Nephron (organoid): ENCODE measurements around the gene NOX5.
A peak's percentile ranks its signal among the peaks of the same experiment; 100 is the strongest.

Source experiments
- H3K27ac Mint-ChIP-seq, 3 experiments: 2 replicates each; pipeline ENCODE4 v1.8.0; 2020; ENCODE audit warnings: mixed read lengths in 3 of 3, mild to moderate bottlenecking in 2 of 3, moderate library complexity in 1 of 3
- H3K27me3 Mint-ChIP-seq: 2 replicates; pipeline ENCODE4 v1.8.0; 2021; ENCODE audit warnings: low read depth, mild to moderate bottlenecking, moderate library complexity, mixed read lengths
- H3K36me3 Mint-ChIP-seq: 2 replicates; pipeline ENCODE4 v1.8.0; 2020; ENCODE audit warnings: low read depth, mixed read lengths
- H3K4me1 Mint-ChIP-seq: 2 replicates; pipeline ENCODE4 v1.8.0; 2020; ENCODE audit warnings: mixed read lengths
- H3K4me3 Mint-ChIP-seq, 3 experiments: 2 replicates each; pipeline ENCODE4 v1.8.0; 2020; ENCODE audit warnings: mild to moderate bottlenecking in 3 of 3, mixed read lengths in 3 of 3, moderate library complexity in 2 of 3
- H3K9me3 Mint-ChIP-seq: 2 replicates; pipeline ENCODE4 v1.8.0; 2020; ENCODE audit warnings: mixed read lengths
- TF ChIP-seq, protein P1 (sequence below), 3 experiments: fragments of 200-600 bp; sonication (generic); IDR thresholded peaks; one replicate each; pipeline ENCODE4 v1.5.0; 2021; ENCODE audit warnings: antibody characterized with exemption in 3 of 3; ENCODE audit not compliant: unreplicated experiment in 3 of 3

NOX5 gene

GRCh38 chr15:69035205-69035917, 20.9 kb downstream of the NOX5 start:
- Mint-ChIP-seq H3K4me1 (no peaks in the 10 kb centered on the region), H3K27ac (no peak overlapping the region), H3K27me3 (peaks cover 18% of the 10 kb centered on the region), H3K36me3 (no peaks in the 10 kb centered on the region), H3K9me3 (no peaks in the 10 kb centered on the region), H3K4me3 (no peak overlapping the region)
- TF ChIP-seq, protein P1, sequence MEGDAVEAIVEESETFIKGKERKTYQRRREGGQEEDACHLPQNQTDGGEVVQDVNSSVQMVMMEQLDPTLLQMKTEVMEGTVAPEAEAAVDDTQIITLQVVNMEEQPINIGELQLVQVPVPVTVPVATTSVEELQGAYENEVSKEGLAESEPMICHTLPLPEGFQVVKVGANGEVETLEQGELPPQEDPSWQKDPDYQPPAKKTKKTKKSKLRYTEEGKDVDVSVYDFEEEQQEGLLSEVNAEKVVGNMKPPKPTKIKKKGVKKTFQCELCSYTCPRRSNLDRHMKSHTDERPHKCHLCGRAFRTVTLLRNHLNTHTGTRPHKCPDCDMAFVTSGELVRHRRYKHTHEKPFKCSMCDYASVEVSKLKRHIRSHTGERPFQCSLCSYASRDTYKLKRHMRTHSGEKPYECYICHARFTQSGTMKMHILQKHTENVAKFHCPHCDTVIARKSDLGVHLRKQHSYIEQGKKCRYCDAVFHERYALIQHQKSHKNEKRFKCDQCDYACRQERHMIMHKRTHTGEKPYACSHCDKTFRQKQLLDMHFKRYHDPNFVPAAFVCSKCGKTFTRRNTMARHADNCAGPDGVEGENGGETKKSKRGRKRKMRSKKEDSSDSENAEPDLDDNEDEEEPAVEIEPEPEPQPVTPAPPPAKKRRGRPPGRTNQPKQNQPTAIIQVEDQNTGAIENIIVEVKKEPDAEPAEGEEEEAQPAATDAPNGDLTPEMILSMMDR (IDR thresholded peaks at IDR 0.05; ENCODE audit: unreplicated experiment in 3 of 3), result peak in 1 of 3 experiments; percentile 36

GRCh38 chr15:69035918-69036258, 21.4 kb downstream of the NOX5 start:
- Mint-ChIP-seq H3K4me3 (no peak overlapping the region), H3K4me1 (no peaks in the 10 kb centered on the region), H3K27me3 (peaks cover 18% of the 10 kb centered on the region), H3K27ac (no peak overlapping the region), H3K36me3 (no peaks in the 10 kb centered on the region), H3K9me3 (no peaks in the 10 kb centered on the region)
- TF ChIP-seq, protein P1 (IDR thresholded peaks at IDR 0.05; ENCODE audit: unreplicated experiment in 3 of 3), result no peak

- TF ChIP-seq, protein P1 (IDR thresholded peaks at IDR 0.05; ENCODE audit: unreplicated experiment in 3 of 3), result no peak
- Mint-ChIP-seq H3K4me3 (no peak overlapping the region), H3K4me1 (no peaks in the 10 kb centered on the region), H3K27me3 (peaks cover 18% of the 10 kb centered on the region), H3K9me3 (no peaks in the 10 kb centered on the region), H3K27ac (no peak overlapping the region), H3K36me3 (no peaks in the 10 kb centered on the region)
These were observed 22.3 kb downstream of the NOX5 start for GRCh38 chr15:69036826-69037225.

- Mint-ChIP-seq H3K27me3 (peaks cover 16% of the 10 kb centered on the region), H3K9me3 (no peaks in the 10 kb centered on the region), H3K36me3 (no peaks in the 10 kb centered on the region), H3K27ac (no peak overlapping the region), H3K4me3 (no peak overlapping the region), H3K4me1 (no peaks in the 10 kb centered on the region)
- TF ChIP-seq, protein P1 (IDR thresholded peaks at IDR 0.05; ENCODE audit: unreplicated experiment in 3 of 3), result no peak
These were observed 23.0 kb downstream of the NOX5 start for GRCh38 chr15:69037482-69037881.

- Mint-ChIP-seq H3K9me3 (no peaks in the 10 kb centered on the region), H3K36me3 (no peaks in the 10 kb centered on the region), H3K4me1 (no peaks in the 10 kb centered on the region), H3K27ac (no peak overlapping the region), H3K27me3 (peaks cover 13% of the 10 kb centered on the region), H3K4me3 (no peak overlapping the region)
- TF ChIP-seq, protein P1 (IDR thresholded peaks at IDR 0.05; ENCODE audit: unreplicated experiment in 3 of 3), result no peak
These were observed 23.5 kb downstream of the NOX5 start for GRCh38 chr15:69037977-69038376.

DNA sequence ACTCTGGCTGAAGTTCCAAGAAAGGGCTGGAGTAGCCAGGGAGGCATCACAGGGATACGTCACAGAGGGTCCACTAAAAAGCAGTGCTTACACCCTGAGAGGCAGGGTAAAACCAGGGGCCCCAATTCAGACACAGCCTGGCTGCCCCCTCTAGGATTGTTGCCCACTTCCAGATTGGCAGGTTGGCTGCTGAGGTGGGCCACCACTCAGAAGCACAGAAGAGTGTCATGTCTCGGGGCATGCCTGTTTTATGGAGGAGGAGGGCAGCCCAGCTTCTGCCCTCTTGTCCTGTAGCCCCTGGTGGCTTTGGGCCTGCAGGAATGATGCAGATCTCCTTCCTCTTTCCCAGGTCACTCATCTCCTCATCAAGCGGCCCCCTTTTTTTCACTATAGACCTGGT, 24.0 kb downstream of the NOX5 start:
- Mint-ChIP-seq H3K9me3 (no peaks in the 10 kb centered on the region), H3K4me1 (no peaks in the 10 kb centered on the region), H3K27ac (no peak overlapping the region), H3K4me3 (no peak overlapping the region), H3K27me3 (peaks cover 13% of the 10 kb centered on the region), H3K36me3 (no peaks in the 10 kb centered on the region)
- TF ChIP-seq, protein P1 (IDR thresholded peaks at IDR 0.05; ENCODE audit: unreplicated experiment in 3 of 3), result no peak
